Right lobe of liver (tissue), 6 donors: ENCODE data around the gene SP1. TPM values are rescaled to one million over a fixed set of nuclear protein-coding genes. Genes with fewer than 3 reads are reported as not detected.

ENCODE experiments used
- ATAC-seq, 4 donors: fragments of 200-7000 bp; cut with Tn5 transposase; one replicate each; pipeline ENCODE4 v1.9.1; 2020; ENCODE audit warnings: mild to moderate bottlenecking in 4 of 4, moderate library complexity in 4 of 4
- DNase-seq, 3 donors: peaks; one replicate each; pipeline ENCODE4 v3.0.0-alpha.2; 2020
- H3K27ac ChIP-seq, 3 donors: fragments of 200-600 bp; one replicate each; pipeline ENCODE4 v1.8.0; 2022
- H3K27me3 ChIP-seq, 2 donors: fragments of 200-600 bp; one replicate each; pipeline ENCODE4 v1.8.0; 2022
- H3K36me3 ChIP-seq, 4 donors: fragments of 200-600 bp; sonication (generic) in 1 of 4; one replicate each; pipeline versions ENCODE4 v1.5.1 to v1.8.0; 2017 to 2022; ENCODE audit warnings: control low read depth in 1 of 4
- H3K4me1 ChIP-seq, 4 donors: fragments of 200-600 bp; sonication (generic) in 1 of 4; one replicate each; pipeline versions ENCODE4 v1.5.1 to v1.8.0; 2017 to 2022; ENCODE audit warnings: control low read depth in 1 of 4
- H3K4me3 ChIP-seq, 3 donors: fragments of 200-600 bp; one replicate each; pipeline ENCODE4 v1.8.0; 2022
- H3K9me3 ChIP-seq, 4 donors: fragments of 200-600 bp; sonication (generic) in 1 of 4; one replicate each; pipeline versions ENCODE4 v1.5.1 to v1.8.0; 2017 to 2022; ENCODE audit warnings: control low read depth in 1 of 4
- CTCF ChIP-seq, 4 donors: fragments of 200-600 bp in 3 of 4; fragments of 450-650 bp in 1 of 4; IDR thresholded peaks; one replicate each; pipeline versions ENCODE4 v1.5.1 to v1.8.0; 2016 to 2022; ENCODE audit warnings: antibody characterized with exemption in 4 of 4, mild to moderate bottlenecking in 2 of 4
- POLR2A ChIP-seq: fragments of 450-650 bp; IDR thresholded peaks from one replicate; pipeline ENCODE4 v1.6.1; 2017; ENCODE audit warnings: antibody characterized with exemption, mild to moderate bottlenecking
- WGBS: methylation state at CpG from one replicate; pipeline ENCODE4 v1.1.6; 2018; ENCODE audit warnings: low coverage, low lambda C conversion rate; ENCODE audit not compliant: insufficient coverage; ENCODE audit errors: missing lambda C conversion rate; 5-methylcytosine and 5-hydroxymethylcytosine counted together
- intact Hi-C, 2 donors: fragments of 100-400 bp; cut with DNase I; formaldehyde crosslinking; loops; one replicate each; pipeline versions ENCODE4 v1.11.2 to v1.14.1; 2022
- total RNA-seq, 6 experiments: library from RNA; depleted of rRNA in 2 of 6; stranded (reverse); fragments of >200 nt in 2 of 6; fragmentation: NEBNext Ultra II Directional in 3 of 6; extraction: Animal tissue kit (Norgen Biotek cat#: 25700) in 3 of 6; gene quantifications; one replicate each; pipeline versions ENCODE4 v1.1.0 to v1.2.4, GENCODE V29; 2016 to 2023
- donor health status: DM: no; HTN: yes; CAD: no.
- donor health status: DM: no; HTN: no; CAD: no.
- donor health status: DM: no; HTN: no; CAD: no.
- donor health status: DM: no; HTN: yes; CAD: no.
- donor health status: DM: no; HTN: yes; CAD: no.

The SP1 gene
- total RNA-seq, 6 experiments from 2014 or later: 20.3 to 29.2 (median 23.9) TPM

GRCh38 chr12:53450936-53451335, 71.0 kb downstream of the SP1 start:
- Histone ChIP-seq H3K4me1 (peaks cover 0 to 15% (median 4%) of the 10 kb centered on the region in 4 donors), H3K36me3 (peaks cover 4 to 17% (median 12%) of the 10 kb centered on the region in 4 donors), H3K4me3 (no peak overlapping the region), H3K9me3 (no peaks in the 10 kb centered on the region), H3K27ac (no peak overlapping the region), H3K27me3 (no peaks in the 10 kb centered on the region)
- DNase-seq: no peak
- ATAC-seq: no peak
- TF ChIP-seq CTCF (IDR thresholded peaks at IDR 0.05) (no peak), POLR2A (no peak)
- WGBS: 86% methylated on average over 5 of the region's 7 CpGs
- intact Hi-C loops: loop anchor here in 1 of 2 donors (5.0 kb wide), 1 partner anchor 36 kb away; no protein-coding TSS in a partner anchor

- TF ChIP-seq POLR2A (peak; percentile 51), CTCF (IDR thresholded peaks at IDR 0.05) (peak; percentile 85 to 93 (median 90))
- WGBS: under 1% methylated on average over 14 of the region's 32 CpGs
- peak within 1 kb of the TSS; percentile 81 to 92 (median 92) for H3K27ac ChIP-seq
- peak within 1 kb of the TSS; percentile 63 to 89 (median 76) for H3K4me3 ChIP-seq
- intact Hi-C loops: loop anchor here in 1 of 2 donors (5.0 kb wide), 1 partner anchor 36 kb away; no protein-coding TSS in a partner anchor
- no peaks in the 10 kb centered on the region for H3K27me3 ChIP-seq
- H3K4me1 ChIP-seq: peaks cover 0 to 15% (median 4%) of the 10 kb centered on the region in 4 donors
- ATAC-seq: peak; percentile 94 to 97 (median 94)
- H3K36me3 ChIP-seq: peaks cover 7 to 24% (median 17%) of the 10 kb centered on the region in 4 donors
- peak; percentile 98 to 99 (median 99) for DNase-seq
- H3K9me3 ChIP-seq: no peaks in the 10 kb centered on the region
Measured at GRCh38 chr12:53451661-53452158, 71.7 kb downstream of the SP1 start, which contains the start of gene PCBP2. PCBP2 (plus strand) TSS chr12:53452102; CDS start chr12:53454801, 2,699 bp downstream.

GRCh38 chr12:53452159-53453077, 72.4 kb downstream of the SP1 start:
- peak; percentile 86 to 88 (median 88) for DNase-seq
- Histone ChIP-seq H3K27ac (peak overlapping the region; percentile 81 to 92 (median 92)), H3K36me3 (peaks cover 10 to 31% (median 22%) of the 10 kb centered on the region in 4 donors), H3K9me3 (no peaks in the 10 kb centered on the region), H3K27me3 (no peaks in the 10 kb centered on the region), H3K4me3 (peak overlapping the region; percentile 63 to 89 (median 76)), H3K4me1 (peaks cover 0 to 15% (median 4%) of the 10 kb centered on the region in 4 donors)
- 1% methylated on average over 53 of the region's 82 CpGs for WGBS
- TF ChIP-seq CTCF (IDR thresholded peaks at IDR 0.05) (peak; percentile 8 to 49 (median 38)), POLR2A (no peak)
- ATAC-seq: peak; percentile 68 to 76 (median 72)
- intact Hi-C loops: loop anchor here in 1 of 2 donors (5.0 kb wide), 1 partner anchor 35 kb away; no protein-coding TSS in a partner anchor

GRCh38 chr12:53453953-53454640, 74.1 kb downstream of the SP1 start:
- H3K27ac ChIP-seq: no peak overlapping the region
- H3K4me3 ChIP-seq: no peak overlapping the region
- 24% methylated on average over 6 of the region's 6 CpGs for WGBS
- peaks cover 21 to 48% (median 37%) of the 10 kb centered on the region in 4 donors for H3K36me3 ChIP-seq
- no peaks in the 10 kb centered on the region for H3K27me3 ChIP-seq
- peaks cover 0 to 15% (median 4%) of the 10 kb centered on the region in 4 donors for H3K4me1 ChIP-seq
- TF ChIP-seq CTCF (IDR thresholded peaks at IDR 0.05) (no peak), POLR2A (no peak)
- no peak for ATAC-seq
- no peak for DNase-seq
- H3K9me3 ChIP-seq: no peaks in the 10 kb centered on the region
- intact Hi-C loops: loop anchor here in 1 of 2 donors (5.0 kb wide), 1 partner anchor 33 kb away; no protein-coding TSS in a partner anchor
